Body of pancreas (tissue), 4 donors: ENCODE results near the gene PRSS33. TPM values are rescaled to one million over a fixed set of nuclear protein-coding genes. Genes with fewer than 3 reads are reported as not detected.

Source experiments
- ATAC-seq: fragments of 150-250 bp; one replicate; pipeline ENCODE4 v1.9.1; 2016
- DNase-seq, 4 donors: peaks; one replicate each; pipeline ENCODE4 v3.0.0-alpha.2; 2019
- H3K27ac ChIP-seq, 4 donors: fragments of 200-600 bp; sonication (generic); 1 replicate in 3 of 4; 2 replicates in 1 of 4; pipeline versions ENCODE4 v1.5.1 to v1.6.1; 2016 to 2019; ENCODE audit warnings: mild to moderate bottlenecking in 1 of 4, mixed read lengths in 1 of 4, moderate library complexity in 1 of 4
- H3K27me3 ChIP-seq, 2 donors: fragments of 200-600 bp; sonication (generic); one replicate each; pipeline ENCODE4 v1.6.0; 2016; ENCODE audit warnings: mild to moderate bottlenecking in 1 of 2
- H3K36me3 ChIP-seq, 2 donors: fragments of 200-600 bp; sonication (generic); replicated peaks in 1 of 2; 2 replicates each; pipeline ENCODE4 v1.5.1; 2016; ENCODE audit warnings: low read depth in 2 of 2; ENCODE audit not compliant: insufficient read depth in 1 of 2
- H3K4me1 ChIP-seq: fragments of 200-600 bp; sonication (generic); one replicate; pipeline ENCODE4 v1.6.0; 2016
- H3K4me3 ChIP-seq, 2 donors: fragments of 200-600 bp; sonication (generic); 1 replicate in 1 of 2; 2 replicates in 1 of 2; pipeline ENCODE4 v1.5.1; 2016 to 2019
- H3K9me3 ChIP-seq, 3 donors: fragments of 200-600 bp; sonication (generic); 1 replicate in 2 of 3; 2 replicates in 1 of 3; pipeline ENCODE4 v1.5.1; 2016
- POLR2A ChIP-seq, 3 donors: fragments of 450-650 bp; IDR thresholded peaks; one replicate each; pipeline ENCODE4 v1.6.1; 2016; ENCODE audit warnings: antibody characterized with exemption in 3 of 3, mild to moderate bottlenecking in 2 of 3
- WGBS, 2 donors: methylation state at CpG; one replicate each; pipeline ENCODE4 v1.1.5; 2017; 5-methylcytosine and 5-hydroxymethylcytosine counted together
- intact Hi-C: fragments of 100-400 bp; cut with DNase I; formaldehyde crosslinking; loops from one replicate; pipeline ENCODE4 v1.15.1; 2023
- total RNA-seq, 2 donors: library from RNA; depleted of rRNA; stranded (reverse); fragments of >200 nt; gene quantifications; one replicate each; pipeline ENCODE4 v1.1.0, GENCODE V29; 2016
- TF ChIP-seq, protein P1 (sequence below), 7 experiments: fragments of 450-650 bp in 4 of 7; fragments of 200-600 bp in 3 of 7; sonication (generic) in 3 of 7; IDR thresholded peaks; one replicate each; pipeline ENCODE4 v1.5.1; 2016 to 2019; ENCODE audit warnings: antibody characterized with exemption in 7 of 7

Gene PRSS33
- total RNA-seq, 2 donors from 2014 or later: not detected

DNA sequence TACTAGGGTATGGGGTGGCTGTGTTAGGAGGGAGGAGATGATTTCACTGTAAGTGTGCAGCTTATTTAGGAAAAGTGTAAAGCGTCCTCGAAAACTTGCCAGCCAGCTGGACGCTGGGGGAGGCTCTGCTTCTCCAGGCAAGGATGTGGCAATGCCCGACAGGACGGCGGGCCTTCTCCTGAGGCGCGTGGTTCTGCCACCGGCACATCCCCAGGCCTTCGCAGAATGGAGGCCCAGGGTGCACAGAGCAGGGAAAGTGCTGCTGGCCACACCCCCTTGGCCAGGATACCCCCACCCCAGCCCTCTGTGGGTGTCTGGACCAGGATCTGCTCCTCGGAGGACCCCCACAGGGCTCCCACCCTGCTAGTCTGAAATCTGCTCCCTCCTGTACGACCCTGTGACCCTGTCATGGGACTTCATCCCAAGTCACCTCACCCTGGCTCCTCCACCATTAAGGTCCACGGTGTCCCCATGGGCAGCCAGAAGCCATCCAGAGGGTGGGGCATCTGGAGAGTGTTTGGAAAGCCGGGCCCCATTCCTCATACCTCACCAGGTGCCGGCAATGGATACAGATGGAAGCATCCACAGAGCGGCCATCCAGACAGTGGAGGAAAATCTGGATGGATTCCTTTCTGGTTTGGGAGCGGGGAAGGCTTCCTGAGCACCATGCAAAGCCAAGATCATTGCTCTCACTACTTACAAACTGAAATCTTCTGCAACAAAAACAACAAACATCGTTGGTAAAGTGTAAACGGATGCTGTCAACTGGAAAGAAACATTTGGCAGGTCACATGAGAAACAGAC lies 44.2 kb downstream of the PRSS33 start:
- Histone ChIP-seq H3K4me3 (no peak overlapping the region), H3K27ac (no peak overlapping the region), H3K4me1 (peaks cover 1% of the 10 kb centered on the region), H3K36me3 (no peaks in the 10 kb centered on the region), H3K9me3 (no peaks in the 10 kb centered on the region), H3K27me3 (no peaks in the 10 kb centered on the region)
- intact Hi-C loops: no loop called here
- TF ChIP-seq POLR2A (IDR thresholded peaks at IDR 0.05): no peak
- TF ChIP-seq, protein P1, sequence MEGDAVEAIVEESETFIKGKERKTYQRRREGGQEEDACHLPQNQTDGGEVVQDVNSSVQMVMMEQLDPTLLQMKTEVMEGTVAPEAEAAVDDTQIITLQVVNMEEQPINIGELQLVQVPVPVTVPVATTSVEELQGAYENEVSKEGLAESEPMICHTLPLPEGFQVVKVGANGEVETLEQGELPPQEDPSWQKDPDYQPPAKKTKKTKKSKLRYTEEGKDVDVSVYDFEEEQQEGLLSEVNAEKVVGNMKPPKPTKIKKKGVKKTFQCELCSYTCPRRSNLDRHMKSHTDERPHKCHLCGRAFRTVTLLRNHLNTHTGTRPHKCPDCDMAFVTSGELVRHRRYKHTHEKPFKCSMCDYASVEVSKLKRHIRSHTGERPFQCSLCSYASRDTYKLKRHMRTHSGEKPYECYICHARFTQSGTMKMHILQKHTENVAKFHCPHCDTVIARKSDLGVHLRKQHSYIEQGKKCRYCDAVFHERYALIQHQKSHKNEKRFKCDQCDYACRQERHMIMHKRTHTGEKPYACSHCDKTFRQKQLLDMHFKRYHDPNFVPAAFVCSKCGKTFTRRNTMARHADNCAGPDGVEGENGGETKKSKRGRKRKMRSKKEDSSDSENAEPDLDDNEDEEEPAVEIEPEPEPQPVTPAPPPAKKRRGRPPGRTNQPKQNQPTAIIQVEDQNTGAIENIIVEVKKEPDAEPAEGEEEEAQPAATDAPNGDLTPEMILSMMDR (IDR thresholded peaks at IDR 0.05): no peak
- ATAC-seq: no peak
- WGBS, 2 donors: 84 to 87% methylated on average over 18 to 19 of the region's 19 CpGs
- no peak for DNase-seq

DNA sequence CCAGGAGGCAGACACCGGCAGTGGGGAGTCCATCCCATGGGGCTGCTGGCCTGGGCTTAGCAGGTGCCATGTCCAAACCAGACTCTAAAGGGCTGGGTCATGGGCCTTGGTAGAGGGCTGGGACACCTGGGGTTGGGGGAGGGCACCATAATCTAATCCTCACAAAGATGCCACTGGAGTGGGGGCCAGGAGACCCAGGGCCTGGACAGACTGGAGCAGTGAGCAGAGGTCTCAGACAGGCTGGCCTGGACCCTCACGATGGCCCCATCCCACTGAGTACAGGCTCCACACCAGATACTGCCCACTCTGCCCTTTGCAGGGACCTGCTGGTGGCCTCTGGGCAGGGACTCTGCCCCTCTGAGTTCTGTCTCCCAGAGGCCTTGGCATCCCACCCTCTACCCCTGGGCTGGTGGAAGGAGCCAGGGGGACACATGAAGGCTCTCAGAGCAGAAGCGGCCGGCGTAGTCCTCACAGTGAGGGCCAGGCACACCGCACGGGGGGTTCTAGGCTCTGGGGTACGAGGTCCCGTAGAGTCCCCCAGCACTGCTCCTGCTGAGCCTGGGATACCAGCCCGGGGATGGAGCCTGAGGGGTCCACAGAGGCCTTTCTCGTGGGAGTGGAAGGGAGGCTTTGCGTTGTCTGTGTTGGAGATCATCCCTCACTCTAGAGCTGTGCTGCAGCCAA lies 44.9 kb downstream of the PRSS33 start:
- DNase-seq (no peak), ATAC-seq (no peak)
- Histone ChIP-seq H3K36me3 (no peaks in the 10 kb centered on the region), H3K4me1 (no peaks in the 10 kb centered on the region), H3K27ac (no peak overlapping the region), H3K9me3 (no peaks in the 10 kb centered on the region), H3K27me3 (no peaks in the 10 kb centered on the region), H3K4me3 (no peak overlapping the region)
- WGBS, 2 donors: 86 to 87% methylated on average over 3 to 8 of the region's 12 CpGs
- intact Hi-C loops: no loop called here
- TF ChIP-seq, protein P1 (IDR thresholded peaks at IDR 0.05): no peak
- no peak for TF ChIP-seq POLR2A (IDR thresholded peaks at IDR 0.05)

DNA sequence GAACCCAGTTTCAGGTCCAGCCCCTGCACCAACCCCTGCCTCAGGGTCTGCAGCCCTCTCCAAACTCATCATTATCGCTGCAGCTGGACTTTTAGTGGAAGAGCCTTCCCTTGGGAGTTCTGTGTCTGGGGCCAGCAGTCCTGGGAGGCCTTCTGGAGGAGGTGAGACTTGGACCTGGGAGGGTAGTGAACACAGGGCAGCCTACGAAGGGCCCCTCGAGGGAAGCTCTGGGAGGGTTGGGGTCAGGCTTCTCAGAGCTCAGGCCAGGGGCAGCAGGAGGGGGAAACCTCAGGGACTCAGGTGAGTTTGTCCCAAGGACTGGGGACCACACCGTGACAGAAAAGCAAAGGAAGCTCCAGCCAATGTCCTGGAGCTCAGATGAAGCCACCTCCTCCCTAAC lies 46.2 kb downstream of the PRSS33 start:
- H3K4me1 ChIP-seq: no peaks in the 10 kb centered on the region
- ATAC-seq (no peak), DNase-seq (no peak)
- H3K27ac ChIP-seq: no peak overlapping the region
- 84 to 90% methylated on average over 3 to 4 of the region's 4 CpGs for WGBS, 2 donors
- TF ChIP-seq POLR2A (IDR thresholded peaks at IDR 0.05): no peak
- TF ChIP-seq, protein P1 (IDR thresholded peaks at IDR 0.05): no peak
- no peaks in the 10 kb centered on the region for H3K27me3 ChIP-seq
- no peaks in the 10 kb centered on the region for H3K36me3 ChIP-seq
- intact Hi-C loops: no loop called here
- H3K4me3 ChIP-seq: no peak overlapping the region
- no peaks in the 10 kb centered on the region for H3K9me3 ChIP-seq

DNA sequence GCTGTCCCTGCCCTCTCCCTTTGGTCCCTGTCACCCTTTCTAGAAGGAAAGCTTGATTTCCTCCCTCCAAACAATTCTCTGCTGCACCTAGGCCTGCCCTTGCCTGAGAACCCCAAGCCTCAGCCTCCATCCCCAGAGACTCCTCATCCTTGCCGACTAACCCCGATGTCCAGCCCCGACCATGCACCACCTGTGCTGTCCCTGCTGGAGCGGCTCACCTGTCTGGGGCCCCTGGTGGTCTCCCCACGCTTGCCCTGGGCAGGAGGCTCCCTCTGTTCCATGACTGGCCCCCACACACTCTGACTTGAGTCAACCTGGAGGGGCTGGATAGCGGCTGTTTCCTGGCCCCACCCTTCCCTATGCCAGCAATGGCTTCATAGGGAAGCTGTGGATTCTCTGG lies 46.9 kb downstream of the PRSS33 start:
- H3K4me3 ChIP-seq: no peak overlapping the region
- ATAC-seq (no peak), DNase-seq (no peak)
- H3K9me3 ChIP-seq: no peaks in the 10 kb centered on the region
- no peak for TF ChIP-seq POLR2A (IDR thresholded peaks at IDR 0.05)
- TF ChIP-seq, protein P1 (IDR thresholded peaks at IDR 0.05): no peak
- no peaks in the 10 kb centered on the region for H3K27me3 ChIP-seq
- no peaks in the 10 kb centered on the region for H3K4me1 ChIP-seq
- 81 to 88% methylated on average over 6 of the region's 6 CpGs for WGBS, 2 donors
- no peaks in the 10 kb centered on the region for H3K36me3 ChIP-seq
- intact Hi-C loops: no loop called here
- no peak overlapping the region for H3K27ac ChIP-seq
